Smooth muscle cell (in vitro differentiated cells): ENCODE results near the gene ZNF716. TPM values are rescaled to one million over a fixed set of nuclear protein-coding genes. Genes with fewer than 3 reads are reported as not detected.
"Not testable (repeated sequence)": the region's sequence is repeated elsewhere in the genome, so short reads cannot be mapped to it uniquely, and the experiment has no call there.

Source experiments
- DNase-seq: peaks from one replicate; lab custom pipeline; 2025; ENCODE audit not compliant: unreplicated experiment; lab: John Stamatoyannopoulos, UW
- H2AFZ ChIP-seq: fragments of 200-600 bp; sonication (generic); 2 replicates; pipeline ENCODE4 v1.6.0; 2016; ENCODE audit warnings: antibody characterized with exemption, low read depth, mild to moderate bottlenecking
- H3F3A ChIP-seq: fragments of 200-600 bp; sonication (generic); 2 replicates; pipeline ENCODE4 v1.6.0; 2017; ENCODE audit warnings: antibody characterized with exemption, low read depth
- H3K27ac ChIP-seq: fragments of 200-600 bp; sonication (generic); 2 replicates; pipeline ENCODE4 v1.5.1; 2016; ENCODE audit warnings: low read depth, mild to moderate bottlenecking
- H3K27me3 ChIP-seq: fragments of 200-600 bp; sonication (generic); 2 replicates; pipeline ENCODE4 v1.6.1; 2016; ENCODE audit warnings: low read depth, mild to moderate bottlenecking
- H3K36me3 ChIP-seq: fragments of 200-600 bp; sonication (generic); 2 replicates; pipeline ENCODE4 v1.5.1; 2016; ENCODE audit warnings: low read depth
- H3K4me1 ChIP-seq: fragments of 200-600 bp; sonication (generic); 2 replicates; pipeline ENCODE4 v1.5.1; 2016; ENCODE audit warnings: low read depth
- H3K4me2 ChIP-seq: fragments of 200-600 bp; sonication (generic); 2 replicates; pipeline ENCODE4 v1.6.0; 2016; ENCODE audit warnings: mild to moderate bottlenecking
- H3K4me3 ChIP-seq: fragments of 200-600 bp; sonication (generic); 2 replicates; pipeline ENCODE4 v1.5.1; 2016; ENCODE audit warnings: mild to moderate bottlenecking
- H3K79me2 ChIP-seq: fragments of 200-600 bp; sonication (generic); 2 replicates; pipeline ENCODE4 v1.6.0; 2016; ENCODE audit warnings: low read depth, mild to moderate bottlenecking
- H3K9ac ChIP-seq: fragments of 200-600 bp; sonication (generic); 2 replicates; pipeline ENCODE4 v1.6.0; 2016; ENCODE audit warnings: low read depth
- H3K9me3 ChIP-seq: fragments of 200-600 bp; sonication (generic); replicated peaks from 2 replicates; pipeline ENCODE4 v1.5.1; 2016; ENCODE audit warnings: low read depth
- H4K20me1 ChIP-seq: fragments of 200-600 bp; sonication (generic); 2 replicates; pipeline ENCODE4 v1.6.0; 2016; ENCODE audit warnings: low read depth
- CTCF ChIP-seq: fragments of 200-600 bp; sonication (generic); IDR thresholded peaks from 2 replicates; pipeline ENCODE4 v1.5.1; 2017; ENCODE audit warnings: borderline replicate concordance, mild to moderate bottlenecking, antibody characterized with exemption; ENCODE audit not compliant: insufficient read depth, poor library complexity, severe bottlenecking
- whole genome bisulfite sequencing: methylation state at CpG from one replicate; pipeline ENCODE4 v1.1.7; 2016; ENCODE audit warnings: low lambda C conversion rate; 5-methylcytosine and 5-hydroxymethylcytosine counted together
- polyA plus RNA-seq: library from polyadenylated mRNA; unstranded; fragments of >200 nt; fragmentation: Nextera tagmentation; extraction: Ambion mirVana; gene quantifications from 2 replicates; pipeline ENCODE4 v1.2.1, GENCODE V29; 2016
- total RNA-seq: library from RNA; depleted of rRNA; stranded (reverse); fragments of >200 nt; gene quantifications from 2 replicates; pipeline ENCODE4 v1.2.3, GENCODE V29; 2014

Gene ZNF716
- total and polyA plus RNA-seq, 2 experiments from 2014 or later: not detected

GRCh38 chr7:57432583-57432982, 17.4 kb upstream of the ZNF716 start:
- no peaks in the 10 kb centered on the region for H3K27me3 ChIP-seq
- peaks cover 4% of the 10 kb centered on the region for H3K9me3 ChIP-seq
- no peak overlapping the region for H3K9ac ChIP-seq
- H3K4me1 ChIP-seq: no peaks in the 10 kb centered on the region
- H3K79me2 ChIP-seq: no peaks in the 10 kb centered on the region
- no peak for DNase-seq
- no peak overlapping the region for H3K27ac ChIP-seq
- H3K4me2 ChIP-seq: no peak overlapping the region
- H3K36me3 ChIP-seq: no peaks in the 10 kb centered on the region
- WGBS: 52% methylated on average over 3 of the region's 3 CpGs
- no peak overlapping the region for H2AFZ ChIP-seq
- no peak for TF ChIP-seq CTCF
- no peaks in the 10 kb centered on the region for H4K20me1 ChIP-seq
- no peak overlapping the region for H3K4me3 ChIP-seq
- H3F3A ChIP-seq: no peaks in the 10 kb centered on the region

- TF ChIP-seq CTCF: no peak
- Histone ChIP-seq H4K20me1 (no peaks in the 10 kb centered on the region), H3F3A (no peaks in the 10 kb centered on the region), H2AFZ (no peak overlapping the region), H3K27me3 (no peaks in the 10 kb centered on the region), H3K9me3 (no peaks in the 10 kb centered on the region), H3K4me3 (no peak overlapping the region), H3K4me2 (no peak overlapping the region), H3K36me3 (no peaks in the 10 kb centered on the region), H3K9ac (no peak overlapping the region), H3K27ac (no peak overlapping the region), H3K4me1 (no peaks in the 10 kb centered on the region), H3K79me2 (no peaks in the 10 kb centered on the region)
- 87% methylated on average over 19 of the region's 19 CpGs for WGBS
- no peak for DNase-seq
These were observed 12.4 kb upstream of the ZNF716 start for GRCh38 chr7:57437581-57437980.

GRCh38 chr7:57438244-57438643, 11.7 kb upstream of the ZNF716 start:
- H3K4me1 ChIP-seq: no peaks in the 10 kb centered on the region
- H2AFZ ChIP-seq: no peak overlapping the region
- 82% methylated on average over 7 of the region's 7 CpGs for WGBS
- no peaks in the 10 kb centered on the region for H4K20me1 ChIP-seq
- no peaks in the 10 kb centered on the region for H3K27me3 ChIP-seq
- H3K4me2 ChIP-seq: no peak overlapping the region
- no peak overlapping the region for H3K4me3 ChIP-seq
- H3K79me2 ChIP-seq: no peaks in the 10 kb centered on the region
- no peaks in the 10 kb centered on the region for H3F3A ChIP-seq
- no peak for DNase-seq
- H3K9me3 ChIP-seq: no peaks in the 10 kb centered on the region
- no peaks in the 10 kb centered on the region for H3K36me3 ChIP-seq
- no peak for TF ChIP-seq CTCF
- no peak overlapping the region for H3K27ac ChIP-seq
- H3K9ac ChIP-seq: no peak overlapping the region

GRCh38 chr7:57443567-57443966, 6.4 kb upstream of the ZNF716 start:
- no peaks in the 10 kb centered on the region for H3K9me3 ChIP-seq
- H3K79me2 ChIP-seq: no peaks in the 10 kb centered on the region
- no peak overlapping the region for H3K4me3 ChIP-seq
- DNase-seq: no peak
- no peak overlapping the region for H3K4me2 ChIP-seq
- H3K27ac ChIP-seq: no peak overlapping the region
- H3K9ac ChIP-seq: no peak overlapping the region
- TF ChIP-seq CTCF: no peak
- no peaks in the 10 kb centered on the region for H3K27me3 ChIP-seq
- no peak overlapping the region for H2AFZ ChIP-seq
- no peaks in the 10 kb centered on the region for H3K4me1 ChIP-seq
- no peaks in the 10 kb centered on the region for H3F3A ChIP-seq
- no peaks in the 10 kb centered on the region for H4K20me1 ChIP-seq
- no peaks in the 10 kb centered on the region for H3K36me3 ChIP-seq

GRCh38 chr7:57469186-57469828, 19.3 kb downstream of the ZNF716 start:
- not testable (repeated sequence) for H3K27me3 ChIP-seq, H2AFZ ChIP-seq, H3F3A ChIP-seq, H3K36me3 ChIP-seq, DNase-seq, H3K4me2 ChIP-seq, H3K4me3 ChIP-seq, H4K20me1 ChIP-seq, H3K4me1 ChIP-seq, H3K9ac ChIP-seq, H3K27ac ChIP-seq, H3K79me2 ChIP-seq
- 86% methylated on average over 3 of the region's 3 CpGs for WGBS
- peaks cover 35% of the 10 kb centered on the region for H3K9me3 ChIP-seq

- H3K9ac ChIP-seq, H4K20me1 ChIP-seq, DNase-seq, H3K9me3 ChIP-seq, H3K27me3 ChIP-seq, H3K4me3 ChIP-seq, H3K27ac ChIP-seq, H3K79me2 ChIP-seq, H3K4me1 ChIP-seq, H2AFZ ChIP-seq, H3K4me2 ChIP-seq, H3F3A ChIP-seq, H3K36me3 ChIP-seq: not testable (repeated sequence)
These were observed 30.3 kb downstream of the ZNF716 start for GRCh38 chr7:57480304-57480703.
